ENCODE measurements around the gene SLC25A39. TPM values are rescaled to one million over a fixed set of nuclear protein-coding genes. Genes with fewer than 3 reads are reported as not detected.
A peak's percentile ranks its signal among the peaks of the same experiment; 100 is the strongest.

Gene SLC25A39
- total and polyA plus RNA-seq, 9 of the 15 experiments (the other 6 are each of a cell fraction or from before 2014, with no cell fraction given), result 4.8 to 267 (median 140) TPM

DNA sequence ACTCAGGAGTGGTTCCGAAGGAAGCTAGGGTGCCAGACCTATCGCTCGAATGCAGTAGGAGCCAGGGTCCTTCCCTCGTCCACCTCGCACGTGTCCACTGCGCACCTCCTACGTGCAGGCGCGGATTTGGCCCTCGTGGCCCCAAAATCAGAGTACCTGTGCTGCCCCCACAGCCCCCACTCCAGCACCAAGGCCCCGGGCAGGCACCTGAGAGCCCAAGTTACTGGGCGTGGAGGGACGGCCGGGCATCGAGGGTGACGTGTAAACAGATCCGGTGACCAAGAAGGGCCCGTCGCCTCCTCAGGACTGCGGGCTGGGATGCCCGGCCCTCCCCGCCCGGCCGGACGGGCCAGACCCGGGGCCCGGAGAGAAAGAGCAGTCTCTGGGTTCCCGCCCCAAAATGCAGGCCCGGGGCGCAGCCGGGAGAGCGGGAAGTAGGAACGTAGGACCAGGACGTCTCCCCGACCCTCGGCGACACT is 492 bp downstream of the SLC25A39 start (continued):
- TF ChIP-seq GMEB1 (CRISPR knock-in tag; IDR thresholded peaks at IDR 0.05), result no peak
- no peak for TF ChIP-seq MECOM (CRISPR knock-in tag; IDR thresholded peaks at IDR 0.05)
- TF ChIP-seq HLTF (IDR thresholded peaks at IDR 0.05), result no peak
- peak; percentile 36; the same call in 1 of the 2 replicates for TF ChIP-seq EP400 (IDR thresholded peaks at IDR 0.05)
- TF ChIP-seq NR3C1 (CRISPR knock-in tag; IDR thresholded peaks at IDR 0.05), result peak; percentile 43; the same call in 1 of the 2 replicates
- TF ChIP-seq ZNF217 (CRISPR knock-in tag; IDR thresholded peaks at IDR 0.05), result no peak
- TF ChIP-seq, protein P1, sequence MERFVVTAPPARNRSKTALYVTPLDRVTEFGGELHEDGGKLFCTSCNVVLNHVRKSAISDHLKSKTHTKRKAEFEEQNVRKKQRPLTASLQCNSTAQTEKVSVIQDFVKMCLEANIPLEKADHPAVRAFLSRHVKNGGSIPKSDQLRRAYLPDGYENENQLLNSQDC (CRISPR knock-in tag; IDR thresholded peaks at IDR 0.05), result no peak
- TF ChIP-seq MGA (IDR thresholded peaks at IDR 0.05), result peak; percentile 92
- TF ChIP-seq TEAD1 (CRISPR knock-in tag; IDR thresholded peaks at IDR 0.05), result no peak
- peak; percentile 57 for TF ChIP-seq CHD1 (IDR thresholded peaks at IDR 0.05; ENCODE audit: low read length)
- no peak for TF ChIP-seq ZNF408 (CRISPR knock-in tag; IDR thresholded peaks at IDR 0.05; ENCODE audit: low read depth)
- no peak for TF ChIP-seq HSF4 (CRISPR knock-in tag; IDR thresholded peaks at IDR 0.05; ENCODE audit: borderline replicate concordance)
- no peak for TF ChIP-seq ZNF316 (IDR thresholded peaks at IDR 0.05)
- no peak for TF ChIP-seq KLF16 (IDR thresholded peaks at IDR 0.05)
- no peak for TF ChIP-seq ZBTB8A (IDR thresholded peaks at IDR 0.05; ENCODE audit: partially characterized antibody)
